Cardiac muscle cell (in vitro differentiated cells and primary cell): Measurements from ENCODE around the gene ATXN1. TPM values are rescaled to one million over a fixed set of nuclear protein-coding genes. Genes with fewer than 3 reads are reported as not detected.

Experiments
- DNase-seq, 2 donors: peaks; one replicate each; pipeline versions ENCODE4 v3.0.0 to v3.0.0-alpha.2; 2010 to 2017; ENCODE audit warnings: low read depth in 1 of 2, low spot score in 1 of 2
- H3K27ac ChIP-seq: fragments of 200-600 bp; sonication (generic); 2 replicates; pipeline ENCODE4 v1.5.1; 2016
- H3K27me3 ChIP-seq: fragments of 200-600 bp; sonication (generic); 2 replicates; pipeline ENCODE4 v1.6.0; 2016; ENCODE audit warnings: control low read depth
- H3K36me3 ChIP-seq: fragments of 200-600 bp; sonication (generic); 2 replicates; pipeline ENCODE4 v1.5.1; 2016; ENCODE audit warnings: control low read depth
- H3K4me1 ChIP-seq: fragments of 200-600 bp; sonication (generic); 2 replicates; pipeline ENCODE4 v1.8.1; 2017; ENCODE audit warnings: low read depth, mild to moderate bottlenecking, mixed run types
- H3K4me3 ChIP-seq: fragments of 200-600 bp; sonication (generic); 2 replicates; pipeline ENCODE4 v1.5.1; 2016; ENCODE audit warnings: mild to moderate bottlenecking
- H3K9me3 ChIP-seq: fragments of 200-600 bp; sonication (generic); 2 replicates; pipeline ENCODE4 v1.5.1; 2017; ENCODE audit warnings: low read depth, mild to moderate bottlenecking, control low read depth
- CTCF ChIP-seq: IDR thresholded peaks from 2 replicates; pipeline ENCODE4 v1.5.1; 2012; ENCODE audit warnings: low read depth, mild to moderate bottlenecking, low read length
- polyA plus RNA-seq: library from polyadenylated mRNA; unstranded; fragments of >200 nt; fragmentation: Nextera tagmentation; extraction: Ambion mirVana; gene quantifications from 2 replicates; pipeline ENCODE4 v1.2.1, GENCODE V29; 2016
- total RNA-seq: library from RNA; depleted of rRNA; stranded (reverse); fragments of >200 nt; gene quantifications from 2 replicates; pipeline ENCODE4 v1.2.3, GENCODE V29; 2016

The ATXN1 gene
- total and polyA plus RNA-seq, 2 experiments from 2014 or later: 15.1 to 37.4 TPM

DNA sequence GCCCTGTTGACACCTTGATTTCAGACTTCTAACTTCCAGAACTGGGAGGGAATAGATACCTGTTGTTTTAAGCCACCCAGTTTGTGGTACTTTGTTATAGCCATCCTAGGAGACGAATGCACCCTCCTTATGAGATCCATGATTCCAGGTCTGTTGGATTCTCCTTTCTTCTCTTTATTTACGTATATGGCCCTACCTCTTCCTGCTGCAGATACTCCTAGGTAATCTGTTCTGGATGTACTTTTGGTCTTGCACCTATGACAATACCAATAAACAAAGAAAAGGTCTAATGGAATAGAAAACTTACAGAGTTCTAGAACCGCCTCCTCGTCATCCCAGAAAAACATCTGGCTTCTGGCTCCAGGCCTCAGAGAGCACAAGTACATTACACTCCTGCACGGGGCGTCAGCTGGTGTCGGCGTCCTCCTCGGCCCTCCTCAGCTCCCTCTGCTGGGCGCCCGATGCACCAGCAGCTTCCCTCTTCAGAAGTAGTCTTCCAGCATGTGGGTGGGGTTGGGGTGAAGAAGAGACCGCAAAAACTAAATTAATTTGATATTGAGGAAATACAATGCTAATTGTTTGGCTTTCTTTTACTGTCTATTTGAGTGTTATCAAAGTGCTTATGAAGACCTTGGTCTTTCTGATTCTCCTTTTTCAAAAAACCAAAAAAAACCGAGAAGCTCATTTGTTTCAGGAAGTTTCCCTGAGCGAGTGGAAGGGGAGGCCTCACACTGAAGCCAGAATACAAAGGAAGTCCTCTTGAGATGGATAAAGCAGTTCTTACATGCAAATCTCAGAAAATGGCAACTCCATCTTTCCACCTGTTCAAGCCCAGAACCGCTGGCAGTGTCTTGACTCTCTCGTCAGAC is 9.7 kb upstream of the ATXN1 start:
- Histone ChIP-seq H3K9me3 (no peaks in the 10 kb centered on the region), H3K36me3 (no peaks in the 10 kb centered on the region), H3K27ac (no peak overlapping the region), H3K4me3 (no peak overlapping the region), H3K4me1 (peaks cover 19% of the 10 kb centered on the region), H3K27me3 (no peaks in the 10 kb centered on the region)
- peak; percentile 99 for TF ChIP-seq CTCF
- DNase-seq: peak; percentile 81 to 90

- H3K27ac ChIP-seq: no peak overlapping the region
- H3K4me1 ChIP-seq: peaks cover 19% of the 10 kb centered on the region
- DNase-seq: peak in 1 of 2 donors; percentile 79
- no peaks in the 10 kb centered on the region for H3K9me3 ChIP-seq
- H3K27me3 ChIP-seq: no peaks in the 10 kb centered on the region
- H3K36me3 ChIP-seq: no peaks in the 10 kb centered on the region
- no peak overlapping the region for H3K4me3 ChIP-seq
- TF ChIP-seq CTCF: no peak
Measured at GRCh38 chr6:16769986-16770376, 8.7 kb upstream of the ATXN1 start.

DNA sequence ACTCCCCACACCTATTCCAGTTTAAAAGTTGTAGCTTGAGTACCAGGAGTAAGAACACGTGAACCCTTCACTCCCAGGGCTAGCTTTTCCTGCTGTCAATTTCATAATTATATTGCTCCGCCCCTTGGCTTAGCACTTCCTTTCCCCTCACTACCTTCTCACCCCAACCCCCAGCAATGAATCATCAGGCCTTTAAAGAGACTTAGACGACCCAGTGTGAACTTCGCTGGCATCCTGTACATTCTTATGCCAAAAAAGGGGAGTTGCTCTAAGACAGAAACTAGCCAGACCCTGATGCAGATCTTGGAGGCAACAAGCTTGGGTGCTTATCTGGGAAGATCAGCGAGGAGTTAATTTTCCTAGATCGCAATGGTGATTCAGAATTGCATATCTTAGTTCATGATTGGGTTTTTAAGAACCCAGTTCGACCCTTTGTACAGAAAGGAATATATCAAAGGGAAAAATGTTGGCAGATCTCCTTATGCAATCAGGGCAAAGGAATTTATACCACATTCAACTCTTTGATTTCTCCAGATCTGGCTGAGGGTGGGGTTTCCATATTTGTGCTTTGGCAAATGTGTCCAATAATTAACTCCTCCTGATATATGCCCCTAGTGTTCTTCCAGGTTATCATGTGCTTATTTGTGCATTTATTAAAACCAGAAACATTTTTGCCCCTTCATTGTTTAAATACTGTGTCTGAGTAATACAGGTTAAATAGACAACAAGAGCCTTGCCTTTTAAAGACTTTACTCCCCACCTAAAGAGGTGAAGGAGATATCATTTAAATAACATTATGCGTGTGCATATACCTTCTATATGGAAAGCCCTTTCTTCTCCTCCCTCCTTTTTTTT is 8.1 kb upstream of the ATXN1 start:
- no peak for TF ChIP-seq CTCF
- H3K9me3 ChIP-seq: no peaks in the 10 kb centered on the region
- no peaks in the 10 kb centered on the region for H3K27me3 ChIP-seq
- H3K4me1 ChIP-seq: peaks cover 19% of the 10 kb centered on the region
- H3K4me3 ChIP-seq: no peak overlapping the region
- DNase-seq: peak; percentile 9 to 93
- no peak overlapping the region for H3K27ac ChIP-seq
- no peaks in the 10 kb centered on the region for H3K36me3 ChIP-seq

GRCh38 chr6:16768477-16768830 is 7.2 kb upstream of the ATXN1 start:
- H3K4me1 ChIP-seq: peaks cover 23% of the 10 kb centered on the region
- no peak for TF ChIP-seq CTCF

DNA sequence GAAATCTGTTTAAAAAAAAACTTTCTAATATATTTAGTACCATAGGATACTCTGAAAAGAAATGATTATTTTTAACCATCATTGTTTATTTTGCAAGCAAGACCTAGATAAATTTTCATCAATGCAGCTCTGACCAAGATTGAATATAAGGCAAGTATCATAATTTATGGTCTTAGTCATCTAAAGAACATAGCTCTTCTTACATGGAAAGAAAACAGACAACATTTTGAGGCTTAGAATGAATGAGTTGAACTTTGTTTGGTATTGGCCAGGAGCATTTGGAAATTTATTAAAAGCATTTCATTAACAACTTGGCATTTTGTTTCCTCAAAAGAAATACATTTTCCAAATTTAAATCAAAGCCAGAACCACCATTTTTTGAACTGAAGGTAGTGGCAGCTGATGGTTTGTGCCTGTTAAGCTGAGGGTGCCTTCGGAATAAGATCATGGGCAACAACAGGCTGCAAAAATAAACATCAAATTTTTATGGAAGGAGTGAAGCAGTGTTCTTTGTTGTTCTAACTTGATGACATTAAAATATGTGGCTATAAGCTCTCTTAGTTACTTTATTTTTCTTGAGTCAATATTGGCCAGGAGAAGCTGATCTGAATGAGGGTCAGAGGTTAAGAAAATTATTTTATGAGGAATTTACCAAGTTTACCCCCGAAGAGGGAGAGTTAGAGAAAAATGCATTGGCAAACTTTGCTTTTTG is 6.7 kb upstream of the ATXN1 start:
- Histone ChIP-seq H3K27me3 (no peaks in the 10 kb centered on the region), H3K27ac (no peak overlapping the region)
- DNase-seq: no peak

More at GRCh38 chr6:16768477-16768830, 7.2 kb upstream of the ATXN1 start:
- H3K4me3 ChIP-seq: no peak overlapping the region
- no peaks in the 10 kb centered on the region for H3K36me3 ChIP-seq
- no peak overlapping the region for H3K27ac ChIP-seq
- no peaks in the 10 kb centered on the region for H3K27me3 ChIP-seq
- H3K9me3 ChIP-seq: no peaks in the 10 kb centered on the region
- no peak for DNase-seq

More for the DNA sequence above, 6.7 kb upstream of the ATXN1 start:
- H3K4me1 ChIP-seq: peaks cover 26% of the 10 kb centered on the region
- TF ChIP-seq CTCF: no peak
- H3K4me3 ChIP-seq: no peak overlapping the region
- no peaks in the 10 kb centered on the region for H3K9me3 ChIP-seq
- H3K36me3 ChIP-seq: no peaks in the 10 kb centered on the region
